Measurements from ENCODE around the gene PHYH.
"Not testable (repeated sequence)": the region's sequence is repeated elsewhere in the genome, so short reads cannot be mapped to it uniquely, and the experiment has no call there.

PHYH gene

DNA sequence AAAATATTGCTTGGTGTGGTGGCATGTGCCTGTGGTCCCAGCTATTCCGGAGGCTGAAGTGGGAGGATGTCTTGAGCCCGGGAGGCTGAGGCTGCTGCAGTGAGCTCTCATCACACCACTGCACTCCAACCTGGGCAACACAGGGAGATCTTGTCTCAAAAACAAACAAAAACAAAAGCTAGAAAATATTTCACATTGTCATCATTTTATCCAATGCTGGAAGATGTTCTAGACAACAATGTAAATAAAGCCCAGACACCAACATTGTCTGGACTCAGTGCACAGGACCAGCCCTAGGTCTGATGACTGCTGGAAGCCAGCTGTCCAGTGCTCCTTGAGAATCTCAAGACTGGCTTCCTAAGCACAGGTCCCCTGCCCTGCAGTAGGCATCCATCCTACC, 34.7 kb upstream of the PHYH start:
- no peak for DNase-seq (ENCODE audit: low read depth)
- H3K4me3 ChIP-seq (ENCODE audit: low read length), result no peak overlapping the region
- TF ChIP-seq, protein P1, sequence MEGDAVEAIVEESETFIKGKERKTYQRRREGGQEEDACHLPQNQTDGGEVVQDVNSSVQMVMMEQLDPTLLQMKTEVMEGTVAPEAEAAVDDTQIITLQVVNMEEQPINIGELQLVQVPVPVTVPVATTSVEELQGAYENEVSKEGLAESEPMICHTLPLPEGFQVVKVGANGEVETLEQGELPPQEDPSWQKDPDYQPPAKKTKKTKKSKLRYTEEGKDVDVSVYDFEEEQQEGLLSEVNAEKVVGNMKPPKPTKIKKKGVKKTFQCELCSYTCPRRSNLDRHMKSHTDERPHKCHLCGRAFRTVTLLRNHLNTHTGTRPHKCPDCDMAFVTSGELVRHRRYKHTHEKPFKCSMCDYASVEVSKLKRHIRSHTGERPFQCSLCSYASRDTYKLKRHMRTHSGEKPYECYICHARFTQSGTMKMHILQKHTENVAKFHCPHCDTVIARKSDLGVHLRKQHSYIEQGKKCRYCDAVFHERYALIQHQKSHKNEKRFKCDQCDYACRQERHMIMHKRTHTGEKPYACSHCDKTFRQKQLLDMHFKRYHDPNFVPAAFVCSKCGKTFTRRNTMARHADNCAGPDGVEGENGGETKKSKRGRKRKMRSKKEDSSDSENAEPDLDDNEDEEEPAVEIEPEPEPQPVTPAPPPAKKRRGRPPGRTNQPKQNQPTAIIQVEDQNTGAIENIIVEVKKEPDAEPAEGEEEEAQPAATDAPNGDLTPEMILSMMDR (conservative IDR thresholded peaks at IDR 0.05; ENCODE audit: low read length), result no peak

DNA sequence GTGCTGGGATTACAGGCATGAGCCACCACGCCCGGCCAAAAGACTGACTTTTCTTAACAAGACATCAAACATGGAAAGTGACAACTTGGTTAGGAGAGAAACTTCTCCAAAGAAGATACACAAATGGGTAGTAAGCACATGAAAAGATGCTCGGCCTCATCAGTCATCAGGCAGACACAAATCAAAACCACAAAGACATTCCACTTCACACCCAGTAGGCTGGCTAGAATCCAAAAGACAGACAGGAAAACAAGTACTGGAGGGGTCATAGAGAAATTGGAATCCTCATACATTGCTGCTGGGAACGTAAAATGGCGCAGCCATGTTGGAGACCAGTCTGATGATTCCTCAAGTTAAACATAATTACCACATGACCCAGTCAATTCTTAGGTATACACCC, 31.8 kb upstream of the PHYH start:
- H3K4me3 ChIP-seq (ENCODE audit: low read length), result no peak overlapping the region
- peak; percentile 9 for DNase-seq (ENCODE audit: low read depth)
- TF ChIP-seq, protein P1 (conservative IDR thresholded peaks at IDR 0.05; ENCODE audit: low read length), result no peak

DNA sequence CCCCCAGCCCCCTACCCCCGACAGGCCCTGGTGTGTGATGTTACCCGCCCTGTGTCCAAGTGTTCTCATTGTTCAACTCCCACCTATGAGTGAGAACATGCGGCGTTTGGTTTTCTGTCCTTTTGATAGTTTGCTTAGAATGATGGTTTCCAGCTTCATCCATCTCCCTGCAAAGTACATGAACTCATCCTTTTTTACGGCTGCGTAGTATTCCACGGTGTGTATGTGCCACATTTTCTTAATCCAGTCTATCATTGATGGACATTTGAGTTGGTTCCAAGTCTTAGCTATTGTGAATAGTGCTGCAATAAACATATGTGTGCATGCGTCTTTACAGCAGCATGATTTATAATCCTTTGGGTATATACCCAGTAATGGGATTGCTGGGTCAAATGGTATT, 31.1 kb upstream of the PHYH start:
- not testable (repeated sequence) for H3K4me3 ChIP-seq (ENCODE audit: low read length); DNase-seq (ENCODE audit: low read depth)

DNA sequence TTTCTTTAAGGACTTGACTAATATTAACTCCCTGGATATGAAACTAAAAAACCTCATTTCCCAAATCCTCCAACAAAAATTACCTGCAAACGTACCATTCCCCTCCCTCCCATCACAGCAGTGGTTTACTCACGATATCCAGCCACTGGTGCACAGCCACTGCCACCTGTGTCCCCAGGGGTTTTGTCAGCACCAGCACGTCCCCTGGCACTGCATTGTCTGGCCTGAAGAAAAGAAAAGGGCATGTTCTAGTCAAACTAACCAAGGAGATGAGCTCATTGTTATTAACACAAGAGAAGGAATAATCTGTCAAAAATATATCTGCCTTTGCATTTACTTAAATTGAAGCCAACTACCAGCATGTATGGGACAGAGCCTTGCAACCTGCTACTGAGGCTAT, 29.7 kb upstream of the PHYH start:
- no peak for DNase-seq (ENCODE audit: low read depth)
- TF ChIP-seq, protein P1 (conservative IDR thresholded peaks at IDR 0.05; ENCODE audit: low read length), result no peak
- H3K4me3 ChIP-seq (ENCODE audit: low read length), result no peak overlapping the region

DNA sequence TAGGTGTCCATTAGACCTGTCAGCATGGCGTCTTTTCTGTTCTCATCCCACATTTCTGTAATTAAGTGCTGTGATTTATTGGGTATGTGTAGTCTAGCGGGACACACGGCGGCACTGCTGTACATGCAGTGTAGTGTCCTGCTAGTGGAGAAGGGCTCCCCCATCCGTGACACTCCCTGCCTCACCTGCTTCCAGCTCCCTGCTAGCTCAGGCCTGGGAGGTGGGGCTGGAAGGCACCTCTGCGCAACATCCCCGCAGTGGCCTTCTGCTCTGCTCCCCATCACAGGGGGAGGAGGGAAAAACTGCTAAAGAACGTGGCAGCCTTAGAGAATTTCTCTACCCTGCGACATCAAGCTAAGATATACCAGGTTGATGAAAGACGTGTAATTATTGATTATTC, 28.7 kb upstream of the PHYH start:
- DNase-seq (ENCODE audit: low read depth), result no peak
- H3K4me3 ChIP-seq (ENCODE audit: low read length), result no peak overlapping the region
- TF ChIP-seq, protein P1 (conservative IDR thresholded peaks at IDR 0.05; ENCODE audit: low read length), result no peak

DNA sequence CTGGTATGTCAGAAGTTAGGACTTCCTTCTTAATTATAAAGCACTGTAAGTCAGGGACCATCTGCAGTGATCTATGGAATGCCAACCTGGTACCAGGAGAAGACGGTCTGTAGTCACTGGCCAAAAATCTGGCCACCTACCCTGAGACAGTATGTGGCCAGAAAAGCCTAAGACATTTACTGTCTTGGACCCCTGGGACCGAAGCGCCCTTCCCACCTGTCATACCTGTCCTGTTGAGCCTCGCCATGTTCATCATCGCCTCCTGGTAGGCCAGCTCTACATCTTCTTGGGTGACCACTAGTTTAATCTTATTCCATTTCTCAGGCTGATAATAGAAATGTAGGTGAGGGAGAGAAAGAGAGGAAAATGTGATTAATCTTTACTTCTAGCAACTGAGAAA, 28.3 kb upstream of the PHYH start:
- no peak for DNase-seq (ENCODE audit: low read depth)
- TF ChIP-seq, protein P1 (conservative IDR thresholded peaks at IDR 0.05; ENCODE audit: low read length), result no peak
- no peak overlapping the region for H3K4me3 ChIP-seq (ENCODE audit: low read length)

DNA sequence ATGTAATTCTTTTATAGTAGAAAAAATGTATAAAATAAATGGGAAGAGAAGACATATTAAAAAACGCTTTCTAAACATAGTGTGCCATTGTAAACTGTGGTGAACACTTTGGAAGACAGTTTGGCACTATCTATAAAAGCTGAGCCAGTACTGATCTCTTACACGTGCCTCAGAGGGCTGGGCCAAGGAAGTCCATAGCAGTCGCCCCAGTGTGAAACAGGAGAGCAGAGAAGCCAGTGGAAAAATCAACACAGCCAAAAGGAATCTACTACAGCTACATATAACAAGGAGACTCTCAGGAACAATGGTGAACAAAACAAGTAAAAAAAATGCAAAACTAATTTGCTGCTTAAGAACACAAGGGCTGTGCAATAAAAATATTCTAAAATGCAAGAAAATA, 27.7 kb upstream of the PHYH start:
- TF ChIP-seq, protein P1 (conservative IDR thresholded peaks at IDR 0.05; ENCODE audit: low read length), result no peak
- H3K4me3 ChIP-seq (ENCODE audit: low read length), result no peak overlapping the region
- DNase-seq (ENCODE audit: low read depth), result no peak

DNA sequence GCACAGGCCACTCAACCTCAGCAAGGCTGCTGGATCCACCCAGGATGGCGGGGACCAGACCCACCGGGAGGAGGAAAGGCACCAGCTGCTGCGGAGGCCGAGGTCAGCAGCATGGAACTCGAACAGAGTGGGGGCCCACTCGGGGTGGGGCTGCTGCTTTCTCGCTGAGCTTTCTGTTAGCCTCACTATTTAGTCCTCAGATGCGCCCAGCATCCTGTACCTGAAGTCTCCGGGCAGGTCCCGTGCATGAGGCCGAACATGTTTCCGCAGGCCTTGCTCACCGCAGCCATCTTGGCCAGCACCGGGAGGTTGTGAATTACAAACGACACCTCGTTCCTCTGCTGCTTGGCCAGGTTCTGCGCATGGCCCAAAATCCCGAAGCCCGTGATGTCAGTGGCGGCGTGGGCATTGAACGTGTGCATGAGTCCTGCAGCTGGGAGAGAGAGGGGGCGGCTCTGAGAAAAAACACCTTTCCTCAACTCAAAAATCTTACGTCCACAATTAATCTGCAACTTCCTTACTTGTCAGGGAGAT, 22.8 kb upstream of the PHYH start:
- DNase-seq (ENCODE audit: low read depth), result no peak
- no peak overlapping the region for H3K4me3 ChIP-seq (ENCODE audit: low read length)
- TF ChIP-seq, protein P1 (conservative IDR thresholded peaks at IDR 0.05; ENCODE audit: low read length), result no peak
